Stimulated activated CD8-positive, alpha-beta memory T cell treated with anti-CD3 and anti-CD28 coated beads, Interleukin-4, amount 100 ng/mL, for 24 hours (primary cell): ENCODE results near the gene MTHFSD.
A peak's percentile ranks its signal among the peaks of the same experiment; 100 is the strongest.

Source experiments
- DNase-seq: peaks from one replicate; pipeline ENCODE4 v3.0.0-alpha.2; 2020; ENCODE audit warnings: low read depth

MTHFSD gene

GRCh38 chr16:86528061-86528929 is 26.7 kb downstream of the MTHFSD start:
- DNase-seq: no peak

GRCh38 chr16:86527366-86527765 is 27.7 kb downstream of the MTHFSD start:
- no peak for DNase-seq

DNA sequence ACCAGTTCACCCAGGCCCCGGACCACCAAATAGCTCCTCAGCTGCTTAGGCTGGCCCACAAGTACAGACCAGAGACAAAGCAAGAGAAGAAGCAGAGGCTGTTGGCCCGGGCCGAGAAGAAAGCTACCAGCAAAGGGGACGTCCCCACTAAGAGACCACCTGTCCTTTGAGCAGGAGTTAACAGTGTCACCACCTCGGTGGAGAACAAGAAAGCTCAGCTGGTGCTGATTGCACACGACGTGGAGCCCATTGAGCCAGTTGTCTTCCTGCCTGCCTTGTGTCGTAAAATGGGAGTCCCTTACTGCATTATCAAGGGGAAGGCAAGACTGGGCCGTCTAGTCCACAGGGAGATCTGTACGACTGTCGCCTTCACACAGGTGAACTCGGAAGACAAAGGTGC is 29.3 kb downstream of the MTHFSD start:
- DNase-seq: no peak

DNA sequence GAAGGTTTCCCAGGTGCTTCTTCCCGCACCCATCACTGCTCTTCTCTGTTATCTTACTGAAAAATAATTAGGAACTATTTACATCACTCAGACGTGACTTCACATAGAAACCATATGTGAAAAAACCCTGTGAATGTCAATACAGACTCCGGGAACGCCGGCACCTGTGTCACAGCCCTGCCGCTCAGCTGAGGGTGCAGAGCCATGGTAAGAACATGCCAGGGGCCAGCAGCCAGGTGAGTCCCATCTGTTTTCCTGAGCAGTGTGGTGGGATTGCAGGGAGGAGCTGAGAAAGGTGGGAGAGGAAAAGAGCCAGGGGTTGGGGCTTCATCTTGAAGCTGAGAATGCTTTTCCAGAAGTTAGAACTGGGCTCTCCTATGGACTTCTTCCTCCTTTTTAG is 31.0 kb downstream of the MTHFSD start:
- DNase-seq: no peak

GRCh38 chr16:86523166-86523740 is 31.8 kb downstream of the MTHFSD start:
- DNase-seq: no peak

DNA sequence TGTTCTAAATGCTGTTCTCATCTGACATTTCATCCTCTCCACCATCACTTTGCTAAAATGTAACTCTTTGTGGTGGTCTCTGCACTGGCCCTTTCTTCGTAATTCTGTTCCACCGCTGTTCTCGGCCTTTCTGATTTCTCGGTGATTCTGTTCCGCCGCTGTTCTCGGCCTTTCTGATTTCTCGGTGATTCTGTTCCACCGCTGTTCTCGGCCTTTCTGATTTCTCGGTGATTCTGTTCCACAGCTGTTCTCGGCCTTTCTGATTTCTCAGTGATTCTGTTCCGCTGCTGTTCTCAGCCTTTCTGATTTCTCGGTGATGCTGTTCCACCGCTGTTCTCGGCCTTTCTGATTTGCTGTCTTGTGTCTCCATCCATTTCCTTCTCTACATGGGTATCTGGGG is 32.4 kb downstream of the MTHFSD start:
- DNase-seq: no peak

DNA sequence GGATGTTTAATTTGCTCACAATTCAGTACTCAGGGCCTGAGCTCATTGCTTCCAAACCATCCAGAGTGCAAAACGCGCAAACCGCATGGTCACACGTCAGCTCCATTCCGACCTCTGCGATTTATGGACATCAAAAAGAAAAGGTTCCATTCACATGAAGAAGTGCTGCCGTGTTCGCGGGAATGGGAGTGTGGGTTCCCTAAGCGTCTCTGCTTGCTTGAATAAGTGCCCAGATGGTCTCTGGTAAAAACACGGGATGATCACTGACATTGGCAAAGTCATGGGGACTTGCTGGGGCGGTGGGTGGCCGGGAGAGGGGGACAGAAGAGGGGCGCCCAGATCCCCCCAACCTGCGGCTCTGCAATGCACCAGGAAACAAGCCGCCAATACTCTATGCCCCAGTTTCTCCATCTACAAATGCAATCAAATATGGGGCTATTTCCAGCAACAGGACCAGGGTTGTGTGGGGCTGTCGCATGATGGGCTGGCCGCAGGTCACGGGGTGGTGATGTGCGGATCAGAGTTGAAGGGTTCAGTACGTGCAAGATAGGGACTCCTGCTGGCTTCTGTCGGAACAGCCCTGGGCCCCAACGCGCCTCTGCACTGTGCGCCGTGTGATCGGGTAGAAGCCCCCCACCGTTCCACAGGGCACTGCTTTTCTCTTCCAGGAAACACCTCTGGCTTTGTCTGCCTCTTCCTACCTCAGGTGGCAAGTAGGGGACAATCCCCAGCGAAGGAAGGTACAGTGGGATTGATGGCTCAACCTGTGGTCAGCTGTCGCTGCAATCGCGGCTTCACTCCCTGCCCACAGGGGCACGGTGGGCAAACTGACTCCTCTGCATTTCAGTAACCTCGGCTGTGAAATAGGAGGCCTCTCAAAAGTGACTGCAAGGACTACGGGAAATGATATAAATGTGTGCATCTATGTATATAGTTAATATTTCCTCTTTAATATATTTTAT is 33.5 kb downstream of the MTHFSD start:
- DNase-seq: no peak

DNA sequence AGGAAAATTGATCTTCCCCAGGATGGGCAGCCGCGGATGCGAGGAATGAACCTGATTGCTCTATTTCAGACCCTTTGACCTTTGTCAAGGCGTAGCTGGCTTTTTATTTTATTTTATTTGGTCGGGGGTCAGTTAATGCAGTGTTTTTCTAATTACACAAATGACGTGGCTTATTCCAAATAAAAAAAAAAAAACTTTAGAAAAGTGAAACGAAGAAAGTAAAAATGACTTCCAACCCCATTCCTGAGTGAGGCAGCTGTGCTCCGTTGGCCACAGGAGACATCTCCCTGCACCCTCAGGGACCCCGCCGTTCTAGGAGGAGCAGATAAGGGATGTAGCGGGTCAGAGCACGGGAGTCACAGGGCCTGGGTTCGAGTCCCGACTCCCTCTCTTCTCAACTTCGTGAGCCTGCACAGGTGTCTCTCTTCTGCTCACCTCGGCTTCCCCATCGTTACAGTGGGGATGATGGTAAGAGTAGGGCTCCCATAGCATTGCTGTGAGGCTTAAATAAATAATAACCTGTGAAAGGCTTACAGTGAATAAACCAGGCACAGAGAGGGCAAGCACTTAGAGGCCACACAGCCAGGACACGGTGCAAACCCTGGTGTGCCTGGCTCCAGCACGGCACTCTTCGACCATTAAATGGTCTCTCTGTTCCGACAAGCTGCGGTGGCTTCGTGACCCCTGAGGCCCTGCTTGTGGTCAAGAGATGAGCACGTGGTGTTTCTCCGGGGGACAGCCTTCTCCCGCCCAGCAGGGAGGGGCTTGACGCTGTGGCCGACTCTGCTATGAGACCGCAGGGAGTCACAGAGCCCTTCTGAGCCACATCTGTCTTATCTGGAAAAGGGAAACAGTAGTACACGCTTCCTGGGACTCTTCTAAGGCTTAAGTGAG is 34.5 kb downstream of the MTHFSD start:
- no peak for DNase-seq

DNA sequence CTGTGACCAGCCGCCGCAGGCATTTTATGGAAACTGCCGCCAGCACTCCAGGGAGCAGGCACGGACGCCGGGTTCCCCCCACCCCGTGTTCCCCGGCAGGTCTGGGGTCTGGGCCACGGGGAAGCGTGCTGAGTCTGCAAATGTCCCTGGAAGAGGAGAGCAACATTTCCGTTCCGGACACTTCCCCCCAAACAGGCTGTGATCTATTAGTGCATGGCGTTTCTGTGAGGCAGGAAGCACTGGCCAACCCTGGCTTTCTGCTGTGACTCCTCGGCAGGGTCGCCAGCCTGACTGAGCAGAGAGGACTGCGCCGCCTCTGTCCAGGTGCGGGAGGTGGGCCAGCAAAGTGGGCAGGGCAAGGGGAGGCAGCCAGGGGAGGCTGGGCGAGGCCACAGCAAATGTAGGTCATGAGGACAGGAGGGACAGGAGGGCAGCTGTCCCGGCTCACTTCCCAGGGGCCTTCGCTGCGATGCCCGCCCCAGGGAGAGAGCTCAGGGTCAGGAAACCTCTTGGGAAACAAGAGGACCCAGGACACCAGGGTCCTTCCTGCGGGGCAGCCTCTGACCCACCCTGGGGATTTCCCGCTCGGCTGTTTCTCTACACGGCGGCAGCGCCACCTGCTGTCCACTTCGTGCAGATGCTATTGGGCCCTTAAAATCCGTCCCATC is 35.3 kb downstream of the MTHFSD start:
- peak; percentile 25 for DNase-seq

DNA sequence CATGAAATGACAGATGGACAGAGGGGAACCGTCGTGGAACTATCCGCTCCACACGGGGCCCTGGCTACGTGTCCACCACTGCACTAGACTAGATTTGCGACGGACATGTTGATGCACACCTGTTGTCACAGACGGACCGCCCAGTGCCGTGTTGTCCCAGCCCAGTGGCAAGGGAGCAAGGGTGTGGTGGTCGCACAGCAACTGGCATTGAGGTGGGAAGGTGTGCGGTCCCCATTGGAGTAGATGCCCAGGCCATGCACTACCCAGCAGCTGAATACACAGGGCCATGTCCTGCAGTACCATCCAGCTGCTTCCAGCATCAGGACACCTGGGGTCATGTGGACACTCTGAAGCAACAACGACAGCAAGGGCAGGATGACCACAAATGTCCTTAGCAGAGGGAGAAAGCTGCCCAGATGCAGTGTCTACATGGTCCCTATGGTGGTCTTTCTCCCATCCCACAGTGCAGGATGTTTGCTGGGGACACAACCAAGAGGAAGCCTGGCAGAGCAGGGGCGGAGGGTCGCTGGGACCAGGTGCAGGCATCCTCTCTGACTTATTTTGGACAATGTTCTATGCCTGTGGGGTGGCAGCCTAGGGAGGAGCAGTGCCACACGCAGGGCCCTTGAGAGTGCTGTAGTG is 35.9 kb downstream of the MTHFSD start:
- no peak for DNase-seq

GRCh38 chr16:86517652-86518258 is 37.3 kb downstream of the MTHFSD start:
- no peak for DNase-seq

- no peak for DNase-seq
These were observed 38.0 kb downstream of the MTHFSD start for GRCh38 chr16:86517033-86517432.

DNA sequence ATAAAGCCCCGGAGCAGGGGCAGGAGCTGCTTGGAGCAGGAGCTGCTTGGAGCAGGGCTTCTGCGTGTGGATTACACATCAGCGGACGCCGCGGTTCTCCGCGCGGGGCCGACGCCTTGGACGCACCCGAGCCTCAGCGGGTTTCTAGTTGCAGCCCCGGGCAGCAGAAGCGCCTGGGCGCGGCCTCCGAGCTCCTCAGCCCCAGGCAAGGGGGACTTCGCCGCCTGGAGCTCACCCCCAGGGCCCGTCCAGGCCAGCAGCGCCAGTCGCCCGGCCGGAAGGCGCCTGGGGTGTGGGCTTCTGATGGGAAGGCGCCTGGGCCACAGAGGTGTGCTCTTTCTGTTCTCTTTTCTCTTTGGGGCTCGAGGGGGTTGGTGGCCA is 38.4 kb downstream of the MTHFSD start:
- DNase-seq: no peak

GRCh38 chr16:86515777-86516622 is 39.0 kb downstream of the MTHFSD start:
- no peak for DNase-seq

DNA sequence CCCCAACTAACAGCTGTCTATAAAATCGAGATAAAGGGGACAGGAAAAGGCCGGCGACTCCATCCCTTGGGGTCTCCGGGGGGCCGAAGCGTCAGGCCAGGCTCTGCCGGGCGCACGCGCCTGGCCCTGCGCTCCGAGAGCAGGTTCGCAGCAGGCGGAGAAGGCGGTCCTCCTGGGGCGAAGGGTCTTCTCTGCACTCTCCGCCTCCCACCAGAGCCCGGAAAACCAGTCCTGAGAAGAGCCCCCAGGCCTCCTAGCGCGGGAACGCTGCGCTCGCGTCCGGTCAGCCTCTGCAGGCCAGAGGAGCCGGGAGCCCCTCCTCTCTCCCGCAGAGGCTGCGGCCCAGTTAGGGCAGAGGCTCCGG is 39.6 kb downstream of the MTHFSD start:
- no peak for DNase-seq

DNA sequence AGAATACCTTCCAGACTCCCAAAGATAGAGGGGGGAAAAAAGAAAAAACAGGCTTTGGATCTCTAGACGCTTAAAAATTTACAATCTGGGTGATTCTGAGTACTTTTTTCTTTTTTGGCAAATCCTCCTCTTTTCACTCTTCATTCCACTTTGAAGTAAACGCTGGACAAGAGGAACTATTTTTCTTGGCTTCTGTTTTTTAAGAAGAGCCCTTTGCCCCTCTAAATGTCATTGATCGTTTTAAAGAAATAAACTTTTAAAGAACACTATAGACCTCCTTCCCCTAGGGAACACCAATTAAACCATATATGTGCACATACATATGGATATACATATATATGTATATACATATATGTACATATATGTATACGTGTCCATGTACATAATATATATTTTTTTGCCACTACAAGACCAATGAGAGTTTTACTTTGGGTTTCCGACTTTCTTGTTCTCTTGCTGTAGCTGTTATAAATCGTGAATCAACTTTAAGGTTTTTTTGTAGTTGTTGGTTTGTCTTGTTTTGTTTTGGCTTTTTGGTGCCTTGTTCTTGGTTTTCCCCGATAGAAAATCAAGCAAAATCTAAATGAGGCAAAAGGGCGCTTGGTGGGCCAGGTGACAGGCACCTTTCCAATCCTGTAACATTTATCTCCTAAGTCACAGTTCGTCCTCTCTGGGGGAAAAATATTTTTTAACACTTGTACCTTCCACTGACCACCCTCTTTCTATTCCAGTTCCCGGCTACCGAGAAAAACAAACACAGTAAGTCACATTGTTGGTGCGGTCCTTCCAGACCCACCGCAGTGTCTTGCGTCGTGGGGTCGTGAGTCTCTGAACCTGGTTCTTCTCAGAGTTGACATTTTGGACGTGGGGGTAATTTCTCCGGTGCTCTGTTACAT is 40.3 kb downstream of the MTHFSD start:
- DNase-seq: no peak

DNA sequence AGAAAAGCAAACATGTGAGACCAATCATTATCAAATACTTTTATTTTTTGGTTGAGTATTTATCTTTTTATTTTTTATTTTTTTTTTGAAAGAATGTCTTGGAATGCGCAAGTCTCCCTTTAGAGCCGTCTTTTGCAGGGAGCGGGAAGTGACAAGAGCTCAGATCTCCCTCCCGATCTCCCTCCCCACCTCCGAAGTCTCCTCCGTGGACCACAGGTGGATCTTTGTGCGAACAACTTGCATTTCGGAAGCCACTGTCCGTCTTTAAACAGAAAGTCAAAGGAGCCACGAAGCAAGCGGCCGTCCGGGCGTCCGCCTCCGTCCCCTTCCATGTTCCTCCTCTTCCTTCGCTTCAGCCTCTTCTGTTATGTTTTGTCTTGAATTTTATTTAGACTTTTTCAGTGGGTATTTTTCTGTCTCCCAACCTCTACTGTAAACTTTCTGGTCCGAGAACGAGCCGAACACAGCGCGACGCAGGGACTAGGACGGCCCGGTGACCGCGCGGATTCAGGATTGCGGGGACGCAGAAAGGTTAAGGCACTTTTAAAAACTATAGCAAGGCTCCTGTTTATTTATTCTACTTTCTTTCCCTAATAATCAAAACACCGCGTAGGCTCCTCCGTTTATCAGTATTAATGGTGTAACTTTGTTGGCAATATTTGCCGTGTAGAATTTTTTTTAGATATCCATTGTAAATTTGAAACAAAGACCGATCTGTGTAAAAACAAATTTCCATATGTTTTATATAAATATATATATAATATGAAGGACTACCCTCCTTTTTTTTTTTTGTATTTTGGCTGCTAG is 41.4 kb downstream of the MTHFSD start:
- DNase-seq: no peak
